Activated B cell treated with CpG ODN at 0.5 μM for 24 hours (primary cell): ENCODE results near the gene MIDN. TPM values are rescaled to one million over a fixed set of nuclear protein-coding genes. Genes with fewer than 3 reads are reported as not detected.
A peak's percentile ranks its signal among the peaks of the same experiment; 100 is the strongest.

Source experiments
- ATAC-seq: fragments of 200-7000 bp; cut with Tn5 transposase; one replicate; pipeline ENCODE4 v1.10.0; 2021; ENCODE audit warnings: low read depth, mild to moderate bottlenecking, moderate library complexity
- CTCF ChIA-PET: fragments of 350-600 bp; sonication (Branson Sonifier 250); formaldehyde crosslinking; loops from one replicate; lab custom pipeline; 2021; ENCODE audit warnings: antibody characterized with exemption; lab: Charles Lee
- POLR2A ChIA-PET: fragments of 350-600 bp; sonication (Branson Sonifier 250); formaldehyde crosslinking; loops from one replicate; lab custom pipeline; 2021; ENCODE audit warnings: antibody characterized with exemption; lab: Charles Lee
- DNase-seq: peaks from one replicate; pipeline ENCODE4 v3.0.0; 2022
- H3K27ac Mint-ChIP-seq: one replicate; pipeline ENCODE4 v1.8.0; 2020; ENCODE audit warnings: mixed read lengths
- H3K27me3 Mint-ChIP-seq: one replicate; pipeline ENCODE4 v1.8.0; 2021; ENCODE audit warnings: mixed read lengths
- H3K36me3 Mint-ChIP-seq: one replicate; pipeline ENCODE4 v1.8.0; 2021; ENCODE audit warnings: low read depth, mixed read lengths
- H3K4me1 Mint-ChIP-seq: one replicate; pipeline ENCODE4 v1.8.0; 2021; ENCODE audit warnings: mixed read lengths
- H3K4me3 Mint-ChIP-seq: one replicate; pipeline ENCODE4 v1.8.0; 2020; ENCODE audit warnings: mild to moderate bottlenecking, mixed read lengths
- H3K9me3 Mint-ChIP-seq: one replicate; pipeline ENCODE4 v1.8.0; 2020; ENCODE audit warnings: mixed read lengths
- CTCF ChIP-seq: fragments of 200-600 bp; IDR thresholded peaks from one replicate; pipeline ENCODE4 v1.8.0; 2022; ENCODE audit warnings: antibody characterized with exemption, mild to moderate bottlenecking
- intact Hi-C: fragments of 100-400 bp; cut with micrococcal nuclease; formaldehyde crosslinking; loops from one replicate; pipeline ENCODE4 v1.15.1; 2024
- total RNA-seq: library from RNA; stranded (reverse); gene quantifications from 2 replicates; pipeline ENCODE4 v1.2.3, GENCODE V29; 2022

The MIDN gene
- total RNA-seq, 1 donor from 2014 or later, result 68.4 TPM

- ChIA-PET POLR2A (interaction anchor here (1.5 to 10.1 kb wide), 2 partner anchors 17 to 28 kb away, joined by 6 to 824 read pairs; partner anchors contain the start of genes CIRBP and FAM174C), CTCF (interaction anchor here (1.5 kb wide), 1 partner anchor 19 kb away, joined by 10 read pairs; no protein-coding TSS in a partner anchor)
- Mint-ChIP-seq H3K27ac (no peak overlapping the region), H3K4me3 (no peak overlapping the region), H3K36me3 (peaks cover 8% of the 10 kb centered on the region), H3K4me1 (peaks cover 32% of the 10 kb centered on the region), H3K27me3 (no peaks in the 10 kb centered on the region), H3K9me3 (no peaks in the 10 kb centered on the region)
- intact Hi-C loops, result loop anchor here (1.0 to 10.0 kb wide), 4 partner anchors 19 to 583 kb away; partner anchors contain the start of genes DAZAP1 and RNF126
- DNase-seq (no peak), ATAC-seq (no peak)
- no peak for TF ChIP-seq CTCF
Observed at GRCh38 chr19:1247748-1248138, 640 bp upstream of the MIDN start.

- ATAC-seq (peak; percentile 12), DNase-seq (peak; percentile 91)
- Mint-ChIP-seq H3K27me3 (no peaks in the 10 kb centered on the region), H3K36me3 (peaks cover 12% of the 10 kb centered on the region), H3K4me1 (peaks cover 29% of the 10 kb centered on the region), H3K4me3 (peak overlapping the region; percentile 85), H3K9me3 (no peaks in the 10 kb centered on the region), H3K27ac (peak overlapping the region; percentile 88)
- intact Hi-C loops, result loop anchor here (1.0 to 10.0 kb wide), 5 partner anchors 11 to 584 kb away; partner anchors contain the start of genes DAZAP1 and RNF126
- CTCF ChIA-PET, result interaction anchor here (1.0 kb wide), 1 partner anchor 18 kb away, joined by 8 read pairs; no protein-coding TSS in a partner anchor
- POLR2A ChIA-PET, result interaction anchor here (0.7 to 2.4 kb wide), 7 partner anchors 11 to 26 kb away, joined by 4 to 37 read pairs (median 4); partner anchors contain the start of genes CIRBP and FAM174C
- peak; percentile 33 for TF ChIP-seq CTCF
Observed at GRCh38 chr19:1248786-1249297, 459 bp downstream of the MIDN start.

- ATAC-seq (peak; percentile 49), DNase-seq (peak; percentile 84)
- ChIA-PET CTCF (interaction anchor here (1.0 kb wide), 2 partner anchors 17 kb away, joined by 3 to 8 read pairs; no protein-coding TSS in a partner anchor), POLR2A (interaction anchor here (0.7 to 2.4 kb wide), 7 partner anchors 10 to 26 kb away, joined by 4 to 37 read pairs (median 4); partner anchors contain the start of genes CIRBP and FAM174C)
- no peak for TF ChIP-seq CTCF
- no peaks in the 10 kb centered on the region for H3K9me3 Mint-ChIP-seq
- intact Hi-C loops, result loop anchor here (1.0 to 10.0 kb wide), 3 partner anchors 11 to 585 kb away; partner anchors contain the start of genes DAZAP1 and RNF126
- peak overlapping the region; percentile 81 for H3K27ac Mint-ChIP-seq
- peak overlapping the region; percentile 80 for H3K4me3 Mint-ChIP-seq
- H3K27me3 Mint-ChIP-seq, result no peaks in the 10 kb centered on the region
- peaks cover 12% of the 10 kb centered on the region for H3K36me3 Mint-ChIP-seq
- peaks cover 31% of the 10 kb centered on the region for H3K4me1 Mint-ChIP-seq
Observed at GRCh38 chr19:1249298-1249989, 1.1 kb downstream of the MIDN start.

- TF ChIP-seq CTCF, result no peak
- Mint-ChIP-seq H3K4me1 (peaks cover 32% of the 10 kb centered on the region), H3K27ac (peak overlapping the region; percentile 81), H3K9me3 (no peaks in the 10 kb centered on the region), H3K27me3 (no peaks in the 10 kb centered on the region), H3K36me3 (peaks cover 16% of the 10 kb centered on the region), H3K4me3 (peak overlapping the region; percentile 80)
- intact Hi-C loops, result loop anchor here (1.0 to 10.0 kb wide), 3 partner anchors 10 to 585 kb away; partner anchors contain the start of genes DAZAP1 and RNF126
- no peak for DNase-seq
- ChIA-PET POLR2A (interaction anchor here (0.7 to 2.4 kb wide), 3 partner anchors 9 to 19 kb away, joined by 8 to 37 read pairs (median 34); partner anchors contain the start of gene CIRBP), CTCF (interaction anchor here (1.0 kb wide), 1 partner anchor 16 kb away, joined by 3 read pairs; no protein-coding TSS in a partner anchor)
- ATAC-seq, result no peak
Observed at GRCh38 chr19:1249990-1250436, 1.6 kb downstream of the MIDN start.
